Loucy (cell line): ENCODE data around the gene CCDC17.

Experiments
- H2AFZ ChIP-seq: fragments of 200-600 bp; sonication (generic); 2 replicates; pipeline ENCODE4 v1.6.0; 2016; ENCODE audit warnings: antibody characterized with exemption, mild to moderate bottlenecking, low read length, moderate library complexity
- H3F3A ChIP-seq: fragments of 200-600 bp; 2 replicates; pipeline ENCODE4 v1.6.0; 2016; ENCODE audit warnings: antibody characterized with exemption, low read depth, mild to moderate bottlenecking
- H3K27me3 ChIP-seq: fragments of 200-600 bp; sonication (generic); 2 replicates; pipeline ENCODE4 v1.6.1; 2014; ENCODE audit warnings: low read length, mild to moderate bottlenecking; ENCODE audit not compliant: insufficient read depth, poor library complexity, severe bottlenecking
- H3K36me3 ChIP-seq: fragments of 200-600 bp; sonication (generic); 2 replicates; pipeline ENCODE4 v1.6.1; 2016; ENCODE audit warnings: low read length; ENCODE audit not compliant: insufficient read depth
- H3K4me1 ChIP-seq: fragments of 200-600 bp; sonication (generic); 2 replicates; pipeline ENCODE4 v1.5.1; 2014; ENCODE audit warnings: low read length, mild to moderate bottlenecking; ENCODE audit not compliant: insufficient read depth, poor library complexity, severe bottlenecking
- H3K4me2 ChIP-seq: fragments of 200-600 bp; sonication (generic); 2 replicates; pipeline ENCODE4 v1.6.0; 2014; ENCODE audit warnings: antibody characterized with exemption, low read length, low read depth, mild to moderate bottlenecking; ENCODE audit not compliant: poor library complexity, severe bottlenecking
- H3K4me3 ChIP-seq: fragments of 200-600 bp; sonication (generic); 2 replicates; pipeline ENCODE4 v1.5.1; 2014; ENCODE audit warnings: low read length, mild to moderate bottlenecking, mixed read lengths; ENCODE audit not compliant: poor library complexity, severe bottlenecking
- H3K79me2 ChIP-seq: fragments of 200-600 bp; sonication (generic); 2 replicates; pipeline ENCODE4 v1.6.1; 2014; ENCODE audit warnings: low read length; ENCODE audit not compliant: insufficient read depth
- H3K9ac ChIP-seq: fragments of 200-600 bp; sonication (generic); 2 replicates; pipeline ENCODE4 v1.6.0; 2014; ENCODE audit warnings: mild to moderate bottlenecking, low read depth, low read length, moderate library complexity; ENCODE audit not compliant: poor library complexity, severe bottlenecking
- H3K9me2 ChIP-seq: fragments of 200-600 bp; sonication (generic); replicated peaks from 2 replicates; pipeline ENCODE4 v1.6.1; 2016; ENCODE audit warnings: low read depth, low read length, mixed read lengths
- H3K9me3 ChIP-seq: fragments of 200-600 bp; sonication (generic); 2 replicates; pipeline ENCODE4 v1.6.1; 2014; ENCODE audit warnings: mild to moderate bottlenecking, antibody characterized with exemption, low read length, low read depth; ENCODE audit not compliant: insufficient read depth
- H4K20me1 ChIP-seq: fragments of 200-600 bp; sonication (generic); 2 replicates; pipeline ENCODE4 v1.6.0; 2014; ENCODE audit warnings: antibody characterized with exemption, low read length, mild to moderate bottlenecking; ENCODE audit not compliant: insufficient read depth, poor library complexity, severe bottlenecking
- CTCF ChIP-seq: fragments of 200-600 bp; sonication (generic); conservative IDR thresholded peaks from 2 replicates; pipeline ENCODE4 v1.5.1; 2014; ENCODE audit warnings: mild to moderate bottlenecking, antibody characterized with exemption, low read length
- EZH2phosphoT487 ChIP-seq: fragments of 200-600 bp; IDR thresholded peaks from 2 replicates; pipeline ENCODE4 v1.6.1; 2018; ENCODE audit warnings: antibody characterized with exemption, mild to moderate bottlenecking, moderate library complexity, borderline replicate concordance

The CCDC17 gene

GRCh38 chr1:45617618-45618017 is 6.2 kb downstream of the CCDC17 start:
- Histone ChIP-seq H3K9me3 (no peaks in the 10 kb centered on the region), H2AFZ (no peak overlapping the region), H3K9me2 (no peaks in the 10 kb centered on the region), H3K79me2 (no peaks in the 10 kb centered on the region), H3K4me1 (no peaks in the 10 kb centered on the region), H3K36me3 (peaks cover 65% of the 10 kb centered on the region), H3K4me3 (no peak overlapping the region), H3K4me2 (no peak overlapping the region), H3F3A (no peaks in the 10 kb centered on the region), H4K20me1 (no peaks in the 10 kb centered on the region), H3K27me3 (no peaks in the 10 kb centered on the region), H3K9ac (no peak overlapping the region)
- TF ChIP-seq CTCF, result no peak
- TF ChIP-seq EZH2phosphoT487, result no peak

GRCh38 chr1:45615885-45616284 is 8.0 kb downstream of the CCDC17 start:
- Histone ChIP-seq H3K9me2 (no peaks in the 10 kb centered on the region), H2AFZ (no peak overlapping the region), H3K36me3 (peaks cover 75% of the 10 kb centered on the region), H3F3A (no peaks in the 10 kb centered on the region), H4K20me1 (no peaks in the 10 kb centered on the region), H3K4me1 (no peaks in the 10 kb centered on the region), H3K27me3 (no peaks in the 10 kb centered on the region), H3K4me2 (no peak overlapping the region), H3K79me2 (no peaks in the 10 kb centered on the region), H3K4me3 (no peak overlapping the region), H3K9ac (no peak overlapping the region), H3K9me3 (no peaks in the 10 kb centered on the region)
- TF ChIP-seq CTCF (no peak), EZH2phosphoT487 (no peak)

GRCh38 chr1:45612941-45613579 is 10.8 kb downstream of the CCDC17 start:
- H3K27me3 ChIP-seq, result no peaks in the 10 kb centered on the region
- H3K9me2 ChIP-seq, result no peaks in the 10 kb centered on the region
- no peak overlapping the region for H3K4me3 ChIP-seq
- H3F3A ChIP-seq, result no peaks in the 10 kb centered on the region; the same call in 1 of the 2 replicates
- H4K20me1 ChIP-seq, result peaks cover 14% of the 10 kb centered on the region
- H2AFZ ChIP-seq, result no peak overlapping the region
- H3K4me2 ChIP-seq, result no peak overlapping the region
- H3K4me1 ChIP-seq, result no peaks in the 10 kb centered on the region
- H3K79me2 ChIP-seq, result peaks cover 5% of the 10 kb centered on the region; the same call in 1 of the 2 replicates
- H3K9ac ChIP-seq, result no peak overlapping the region
- TF ChIP-seq EZH2phosphoT487 (no peak), CTCF (no peak)
- peaks cover 92% of the 10 kb centered on the region for H3K36me3 ChIP-seq
- H3K9me3 ChIP-seq, result no peaks in the 10 kb centered on the region
